Measurements from ENCODE around the gene AFF3. TPM values are rescaled to one million over a fixed set of nuclear protein-coding genes. Genes with fewer than 3 reads are reported as not detected.

Gene AFF3
- total RNA-seq, 1 experiment from 2014 or later, result 0.22 TPM

DNA sequence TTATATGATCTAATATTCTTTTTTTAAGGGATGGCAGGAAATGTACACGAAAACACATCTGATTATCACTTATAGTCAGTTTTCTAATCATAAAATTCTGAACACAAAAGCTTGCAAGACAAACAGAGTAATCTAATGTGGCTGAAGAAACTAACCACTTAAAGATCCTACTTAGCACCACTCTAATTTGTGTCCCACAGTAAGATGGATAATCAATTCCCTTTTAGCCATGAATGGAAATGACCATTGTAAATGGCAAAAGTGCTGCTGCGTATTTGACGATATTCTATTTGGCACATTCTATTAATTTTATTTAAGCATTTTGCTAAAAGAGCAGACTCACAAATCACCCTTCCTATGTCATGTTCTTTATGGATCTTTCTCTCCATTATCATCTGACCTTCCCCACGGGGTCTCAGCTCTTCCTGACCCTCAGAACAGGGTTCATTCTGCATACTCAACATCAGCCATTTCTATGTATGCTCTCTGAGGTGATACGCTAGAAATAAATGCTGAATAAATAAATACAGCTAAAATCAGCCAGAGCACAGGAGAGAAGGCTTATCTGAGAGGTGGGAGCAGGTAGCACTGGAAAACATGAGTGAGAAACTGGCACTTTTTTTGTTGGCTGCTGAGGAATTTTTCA lies 295.8 kb downstream of the AFF3 start:
- Histone ChIP-seq H3K14ac (ENCODE audit: insufficient read depth, low read length) (no peak overlapping the region), H3K4ac (ENCODE audit: low read depth, low read length) (no peak overlapping the region), H3K9me3 (ENCODE audit: control insufficient read depth, low read depth, low read length) (no peaks in the 10 kb centered on the region), H4K20me1 (ENCODE audit: control insufficient read depth, insufficient read depth, insufficient read length) (no peaks in the 10 kb centered on the region), H2BK20ac (ENCODE audit: low read depth, low read length, poor library complexity, severe bottlenecking) (no peak overlapping the region), H3K23me2 (ENCODE audit: insufficient read length, low read depth, low read length, poor library complexity, severe bottlenecking) (no peaks in the 10 kb centered on the region), H3K27ac (ENCODE audit: insufficient read length, low read depth, low read length) (no peak overlapping the region), H2BK120ac (ENCODE audit: low read depth, low read length, poor library complexity, severe bottlenecking) (no peak overlapping the region), H3T11ph (ENCODE audit: low read length) (no peak overlapping the region), H3K9ac (ENCODE audit: extremely low read depth, insufficient read length, low read length) (no peak overlapping the region), H2BK15ac (ENCODE audit: low read depth, low read length) (no peak overlapping the region), H4K91ac (ENCODE audit: insufficient read length, low read depth, low read length) (no peak overlapping the region), H4K8ac (replicated peaks; ENCODE audit: insufficient read length, low read depth, low read length) (no peak overlapping the region), H3K4me2 (ENCODE audit: insufficient read depth, insufficient read length, low read length) (no peak overlapping the region), H3K79me2 (ENCODE audit: insufficient read depth, low read length) (no peaks in the 10 kb centered on the region), H2BK5ac (ENCODE audit: insufficient read length, low read length) (no peak overlapping the region), H2AFZ (ENCODE audit: low read length) (no peak overlapping the region), H4K5ac (ENCODE audit: insufficient read length, low read depth, low read length) (no peak overlapping the region), H2AK5ac (ENCODE audit: insufficient read length, low read length) (no peak overlapping the region), H3K23ac (ENCODE audit: insufficient read length, low read depth, low read length) (no peak overlapping the region), H2BK12ac (ENCODE audit: insufficient read length, low read depth, low read length) (no peak overlapping the region), H3K56ac (ENCODE audit: insufficient read length, low read depth, low read length) (no peak overlapping the region), H3K4me1 (ENCODE audit: insufficient read depth, low read length) (no peaks in the 10 kb centered on the region), H3K27me3 (ENCODE audit: insufficient read depth, low read length) (no peaks in the 10 kb centered on the region), H3K18ac (ENCODE audit: insufficient read length, low read depth, low read length) (no peak overlapping the region), H3K79me1 (ENCODE audit: insufficient read depth, low read depth, low read length, poor library complexity, severe bottlenecking) (no peaks in the 10 kb centered on the region)
- Mint-ChIP-seq H3K4me1 (no peaks in the 10 kb centered on the region), H3K36me3 (ENCODE audit: insufficient read depth in 1 of 3, low read depth in 3 of 3) (no peaks in the 10 kb centered on the region), H3K4me3 (no peak overlapping the region), H3K9me3 (no peaks in the 10 kb centered on the region), H3K27me3 (ENCODE audit: low read depth) (peaks cover 6% of the 10 kb centered on the region), H3K27ac (no peak overlapping the region)
- WGBS (ENCODE audit: extremely low coverage, insufficient read length, low lambda C conversion rate), result no CpG with 5 or more reads among the region's 5 CpGs
- TF ChIP-seq, protein P1, sequence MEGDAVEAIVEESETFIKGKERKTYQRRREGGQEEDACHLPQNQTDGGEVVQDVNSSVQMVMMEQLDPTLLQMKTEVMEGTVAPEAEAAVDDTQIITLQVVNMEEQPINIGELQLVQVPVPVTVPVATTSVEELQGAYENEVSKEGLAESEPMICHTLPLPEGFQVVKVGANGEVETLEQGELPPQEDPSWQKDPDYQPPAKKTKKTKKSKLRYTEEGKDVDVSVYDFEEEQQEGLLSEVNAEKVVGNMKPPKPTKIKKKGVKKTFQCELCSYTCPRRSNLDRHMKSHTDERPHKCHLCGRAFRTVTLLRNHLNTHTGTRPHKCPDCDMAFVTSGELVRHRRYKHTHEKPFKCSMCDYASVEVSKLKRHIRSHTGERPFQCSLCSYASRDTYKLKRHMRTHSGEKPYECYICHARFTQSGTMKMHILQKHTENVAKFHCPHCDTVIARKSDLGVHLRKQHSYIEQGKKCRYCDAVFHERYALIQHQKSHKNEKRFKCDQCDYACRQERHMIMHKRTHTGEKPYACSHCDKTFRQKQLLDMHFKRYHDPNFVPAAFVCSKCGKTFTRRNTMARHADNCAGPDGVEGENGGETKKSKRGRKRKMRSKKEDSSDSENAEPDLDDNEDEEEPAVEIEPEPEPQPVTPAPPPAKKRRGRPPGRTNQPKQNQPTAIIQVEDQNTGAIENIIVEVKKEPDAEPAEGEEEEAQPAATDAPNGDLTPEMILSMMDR (conservative IDR thresholded peaks at IDR 0.05), result no peak
- no peak for DNase-seq
